GM23338 (cell line): Measurements from ENCODE around the gene QKI.

ENCODE experiments used
- CREB1 ChIP-seq: fragments of 250-450 bp; sonication (Bioruptor Pico); IDR thresholded peaks from 2 replicates; pipeline ENCODE4 v1.5.0; 2020; ENCODE audit warnings: low read depth, mild to moderate bottlenecking, moderate library complexity
- ETS1 ChIP-seq: IDR thresholded peaks from 2 replicates; pipeline ENCODE4 v1.6.1; 2016; ENCODE audit warnings: antibody characterized with exemption
- EZH2 ChIP-seq: fragments of 200-600 bp; sonication (generic); IDR thresholded peaks from one replicate; pipeline ENCODE4 v1.8.0; 2017; ENCODE audit warnings: antibody characterized with exemption, mild to moderate bottlenecking, low read depth; ENCODE audit not compliant: unreplicated experiment
- EZH2phosphoT487 ChIP-seq: fragments of 200-600 bp; sonication (generic); IDR thresholded peaks from one replicate; pipeline ENCODE4 v1.8.1; 2018; ENCODE audit warnings: antibody characterized with exemption; ENCODE audit not compliant: unreplicated experiment
- JUNB ChIP-seq: IDR thresholded peaks from one replicate; pipeline ENCODE4 v1.6.1; 2016; ENCODE audit warnings: antibody characterized with exemption; ENCODE audit not compliant: unreplicated experiment
- NANOG ChIP-seq: IDR thresholded peaks from 2 replicates; pipeline ENCODE4 v1.6.1; 2016; ENCODE audit warnings: antibody characterized with exemption, borderline replicate concordance
- POLR2AphosphoS5 ChIP-seq: IDR thresholded peaks from 2 replicates; pipeline ENCODE4 v1.6.1; 2016; ENCODE audit warnings: antibody characterized with exemption, low read depth
- STAT1 ChIP-seq: IDR thresholded peaks from one replicate; pipeline ENCODE4 v1.6.1; 2016; ENCODE audit warnings: antibody characterized with exemption; ENCODE audit not compliant: unreplicated experiment
- ZNF331 ChIP-seq: fragments of 250-450 bp; sonication (Bioruptor Pico); IDR thresholded peaks from 2 replicates; pipeline ENCODE4 v1.5.0; 2020; ENCODE audit warnings: low read depth, mild to moderate bottlenecking, moderate library complexity
- TF ChIP-seq, protein P1 (sequence below), 2 experiments: fragments of 200-600 bp in 1 of 2; sonication (generic) in 1 of 2; conservative IDR thresholded peaks; 2 replicates each; pipeline versions ENCODE4 v1.5.1 to v1.6.1; 2016 to 2017; ENCODE audit warnings: antibody characterized with exemption in 2 of 2, low read depth in 2 of 2, mild to moderate bottlenecking in 2 of 2, moderate library complexity in 1 of 2
- TF ChIP-seq, protein P2 (sequence below): IDR thresholded peaks from one replicate; pipeline ENCODE4 v1.6.1; 2018; ENCODE audit warnings: antibody characterized with exemption; ENCODE audit not compliant: unreplicated experiment
- TF ChIP-seq, protein P3 (sequence below): fragments of 250-450 bp; sonication (Bioruptor Pico); IDR thresholded peaks from 2 replicates; pipeline ENCODE4 v1.5.0; 2020; ENCODE audit warnings: mild to moderate bottlenecking, moderate library complexity

- TF ChIP-seq, protein P1, sequence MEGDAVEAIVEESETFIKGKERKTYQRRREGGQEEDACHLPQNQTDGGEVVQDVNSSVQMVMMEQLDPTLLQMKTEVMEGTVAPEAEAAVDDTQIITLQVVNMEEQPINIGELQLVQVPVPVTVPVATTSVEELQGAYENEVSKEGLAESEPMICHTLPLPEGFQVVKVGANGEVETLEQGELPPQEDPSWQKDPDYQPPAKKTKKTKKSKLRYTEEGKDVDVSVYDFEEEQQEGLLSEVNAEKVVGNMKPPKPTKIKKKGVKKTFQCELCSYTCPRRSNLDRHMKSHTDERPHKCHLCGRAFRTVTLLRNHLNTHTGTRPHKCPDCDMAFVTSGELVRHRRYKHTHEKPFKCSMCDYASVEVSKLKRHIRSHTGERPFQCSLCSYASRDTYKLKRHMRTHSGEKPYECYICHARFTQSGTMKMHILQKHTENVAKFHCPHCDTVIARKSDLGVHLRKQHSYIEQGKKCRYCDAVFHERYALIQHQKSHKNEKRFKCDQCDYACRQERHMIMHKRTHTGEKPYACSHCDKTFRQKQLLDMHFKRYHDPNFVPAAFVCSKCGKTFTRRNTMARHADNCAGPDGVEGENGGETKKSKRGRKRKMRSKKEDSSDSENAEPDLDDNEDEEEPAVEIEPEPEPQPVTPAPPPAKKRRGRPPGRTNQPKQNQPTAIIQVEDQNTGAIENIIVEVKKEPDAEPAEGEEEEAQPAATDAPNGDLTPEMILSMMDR (conservative IDR thresholded peaks at IDR 0.05; ENCODE audit: low read depth in 2 of 2): no peak
- TF ChIP-seq EZH2phosphoT487: no peak
- TF ChIP-seq, protein P2, sequence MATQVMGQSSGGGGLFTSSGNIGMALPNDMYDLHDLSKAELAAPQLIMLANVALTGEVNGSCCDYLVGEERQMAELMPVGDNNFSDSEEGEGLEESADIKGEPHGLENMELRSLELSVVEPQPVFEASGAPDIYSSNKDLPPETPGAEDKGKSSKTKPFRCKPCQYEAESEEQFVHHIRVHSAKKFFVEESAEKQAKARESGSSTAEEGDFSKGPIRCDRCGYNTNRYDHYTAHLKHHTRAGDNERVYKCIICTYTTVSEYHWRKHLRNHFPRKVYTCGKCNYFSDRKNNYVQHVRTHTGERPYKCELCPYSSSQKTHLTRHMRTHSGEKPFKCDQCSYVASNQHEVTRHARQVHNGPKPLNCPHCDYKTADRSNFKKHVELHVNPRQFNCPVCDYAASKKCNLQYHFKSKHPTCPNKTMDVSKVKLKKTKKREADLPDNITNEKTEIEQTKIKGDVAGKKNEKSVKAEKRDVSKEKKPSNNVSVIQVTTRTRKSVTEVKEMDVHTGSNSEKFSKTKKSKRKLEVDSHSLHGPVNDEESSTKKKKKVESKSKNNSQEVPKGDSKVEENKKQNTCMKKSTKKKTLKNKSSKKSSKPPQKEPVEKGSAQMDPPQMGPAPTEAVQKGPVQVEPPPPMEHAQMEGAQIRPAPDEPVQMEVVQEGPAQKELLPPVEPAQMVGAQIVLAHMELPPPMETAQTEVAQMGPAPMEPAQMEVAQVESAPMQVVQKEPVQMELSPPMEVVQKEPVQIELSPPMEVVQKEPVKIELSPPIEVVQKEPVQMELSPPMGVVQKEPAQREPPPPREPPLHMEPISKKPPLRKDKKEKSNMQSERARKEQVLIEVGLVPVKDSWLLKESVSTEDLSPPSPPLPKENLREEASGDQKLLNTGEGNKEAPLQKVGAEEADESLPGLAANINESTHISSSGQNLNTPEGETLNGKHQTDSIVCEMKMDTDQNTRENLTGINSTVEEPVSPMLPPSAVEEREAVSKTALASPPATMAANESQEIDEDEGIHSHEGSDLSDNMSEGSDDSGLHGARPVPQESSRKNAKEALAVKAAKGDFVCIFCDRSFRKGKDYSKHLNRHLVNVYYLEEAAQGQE: no peak
- no peak for TF ChIP-seq ETS1
- TF ChIP-seq POLR2AphosphoS5: no peak
- TF ChIP-seq EZH2: no peak
- TF ChIP-seq, protein P3, sequence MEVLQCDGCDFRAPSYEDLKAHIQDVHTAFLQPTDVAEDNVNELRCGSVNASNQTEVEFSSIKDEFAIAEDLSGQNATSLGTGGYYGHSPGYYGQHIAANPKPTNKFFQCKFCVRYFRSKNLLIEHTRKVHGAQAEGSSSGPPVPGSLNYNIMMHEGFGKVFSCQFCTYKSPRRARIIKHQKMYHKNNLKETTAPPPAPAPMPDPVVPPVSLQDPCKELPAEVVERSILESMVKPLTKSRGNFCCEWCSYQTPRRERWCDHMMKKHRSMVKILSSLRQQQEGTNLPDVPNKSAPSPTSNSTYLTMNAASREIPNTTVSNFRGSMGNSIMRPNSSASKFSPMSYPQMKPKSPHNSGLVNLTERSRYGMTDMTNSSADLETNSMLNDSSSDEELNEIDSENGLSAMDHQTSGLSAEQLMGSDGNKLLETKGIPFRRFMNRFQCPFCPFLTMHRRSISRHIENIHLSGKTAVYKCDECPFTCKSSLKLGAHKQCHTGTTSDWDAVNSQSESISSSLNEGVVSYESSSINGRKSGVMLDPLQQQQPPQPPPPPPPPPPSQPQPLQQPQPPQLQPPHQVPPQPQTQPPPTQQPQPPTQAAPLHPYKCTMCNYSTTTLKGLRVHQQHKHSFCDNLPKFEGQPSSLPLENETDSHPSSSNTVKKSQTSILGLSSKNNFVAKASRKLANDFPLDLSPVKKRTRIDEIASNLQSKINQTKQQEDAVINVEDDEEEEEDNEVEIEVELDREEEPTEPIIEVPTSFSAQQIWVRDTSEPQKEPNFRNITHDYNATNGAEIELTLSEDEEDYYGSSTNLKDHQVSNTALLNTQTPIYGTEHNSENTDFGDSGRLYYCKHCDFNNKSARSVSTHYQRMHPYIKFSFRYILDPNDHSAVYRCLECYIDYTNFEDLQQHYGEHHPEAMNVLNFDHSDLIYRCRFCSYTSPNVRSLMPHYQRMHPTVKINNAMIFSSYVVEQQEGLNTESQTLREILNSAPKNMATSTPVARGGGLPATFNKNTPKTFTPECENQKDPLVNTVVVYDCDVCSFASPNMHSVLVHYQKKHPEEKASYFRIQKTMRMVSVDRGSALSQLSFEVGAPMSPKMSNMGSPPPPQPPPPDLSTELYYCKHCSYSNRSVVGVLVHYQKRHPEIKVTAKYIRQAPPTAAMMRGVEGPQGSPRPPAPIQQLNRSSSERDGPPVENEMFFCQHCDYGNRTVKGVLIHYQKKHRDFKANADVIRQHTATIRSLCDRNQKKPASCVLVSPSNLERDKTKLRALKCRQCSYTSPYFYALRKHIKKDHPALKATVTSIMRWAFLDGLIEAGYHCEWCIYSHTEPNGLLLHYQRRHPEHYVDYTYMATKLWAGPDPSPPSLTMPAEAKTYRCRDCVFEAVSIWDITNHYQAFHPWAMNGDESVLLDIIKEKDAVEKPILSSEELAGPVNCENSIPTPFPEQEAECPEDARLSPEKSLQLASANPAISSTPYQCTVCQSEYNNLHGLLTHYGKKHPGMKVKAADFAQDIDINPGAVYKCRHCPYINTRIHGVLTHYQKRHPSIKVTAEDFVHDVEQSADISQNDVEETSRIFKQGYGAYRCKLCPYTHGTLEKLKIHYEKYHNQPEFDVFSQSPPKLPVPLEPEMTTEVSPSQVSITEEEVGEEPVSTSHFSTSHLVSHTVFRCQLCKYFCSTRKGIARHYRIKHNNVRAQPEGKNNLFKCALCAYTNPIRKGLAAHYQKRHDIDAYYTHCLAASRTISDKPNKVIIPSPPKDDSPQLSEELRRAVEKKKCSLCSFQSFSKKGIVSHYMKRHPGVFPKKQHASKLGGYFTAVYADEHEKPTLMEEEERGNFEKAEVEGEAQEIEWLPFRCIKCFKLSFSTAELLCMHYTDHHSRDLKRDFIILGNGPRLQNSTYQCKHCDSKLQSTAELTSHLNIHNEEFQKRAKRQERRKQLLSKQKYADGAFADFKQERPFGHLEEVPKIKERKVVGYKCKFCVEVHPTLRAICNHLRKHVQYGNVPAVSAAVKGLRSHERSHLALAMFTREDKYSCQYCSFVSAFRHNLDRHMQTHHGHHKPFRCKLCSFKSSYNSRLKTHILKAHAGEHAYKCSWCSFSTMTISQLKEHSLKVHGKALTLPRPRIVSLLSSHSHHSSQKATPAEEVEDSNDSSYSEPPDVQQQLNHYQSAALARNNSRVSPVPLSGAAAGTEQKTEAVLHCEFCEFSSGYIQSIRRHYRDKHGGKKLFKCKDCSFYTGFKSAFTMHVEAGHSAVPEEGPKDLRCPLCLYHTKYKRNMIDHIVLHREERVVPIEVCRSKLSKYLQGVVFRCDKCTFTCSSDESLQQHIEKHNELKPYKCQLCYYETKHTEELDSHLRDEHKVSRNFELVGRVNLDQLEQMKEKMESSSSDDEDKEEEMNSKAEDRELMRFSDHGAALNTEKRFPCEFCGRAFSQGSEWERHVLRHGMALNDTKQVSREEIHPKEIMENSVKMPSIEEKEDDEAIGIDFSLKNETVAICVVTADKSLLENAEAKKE (CRISPR knock-in tag): no peak
- TF ChIP-seq CREB1: no peak
- no peak for TF ChIP-seq NANOG
- TF ChIP-seq STAT1: no peak
- no peak for TF ChIP-seq JUNB
- TF ChIP-seq ZNF331 (CRISPR knock-in tag): no peak
Observed at GRCh38 chr6:163548624-163549023, 134.1 kb downstream of the QKI start.
